ENCODE data around the gene CADPS.
A peak's percentile ranks its signal among the peaks of the same experiment; 100 is the strongest.

CADPS gene

GRCh38 chr3:62439176-62439813 is 435.9 kb downstream of the CADPS start:
- H3K9me3 ChIP-seq (replicated peaks in 1 of 11) = peaks cover 0 to 11% (median 10%) of the 10 kb centered on the region in 11 experiments; a peak in 14 of 22 replicates
- no peak overlapping the region for H3K27ac ChIP-seq

GRCh38 chr3:62436785-62437184 is 438.4 kb downstream of the CADPS start:
- no peak overlapping the region for H3K27ac ChIP-seq
- no peaks in the 10 kb centered on the region for H3K36me3 ChIP-seq
- TF ChIP-seq Cebpa-rat (IDR thresholded peaks at IDR 0.05) = no peak
- H4K20me1 ChIP-seq = no peaks in the 10 kb centered on the region
- H3K4me3 ChIP-seq = no peak overlapping the region
- peaks cover 0 to 13% (median 0%) of the 10 kb centered on the region in 10 experiments; a peak in 2 of 20 replicates for H3K4me1 ChIP-seq
- H3K27me3 ChIP-seq = no peaks in the 10 kb centered on the region
- H3K4me2 ChIP-seq = no peak overlapping the region
- H3K9ac ChIP-seq = no peak overlapping the region
- no peaks in the 10 kb centered on the region for H3K9me3 ChIP-seq (replicated peaks in 1 of 11)

More at GRCh38 chr3:62439176-62439813, 435.9 kb downstream of the CADPS start:
- Histone ChIP-seq H3K36me3 (no peaks in the 10 kb centered on the region), H3K4me2 (no peak overlapping the region), H3K9ac (no peak overlapping the region), H3K4me1 (peaks cover 0 to 13% (median 0%) of the 10 kb centered on the region in 10 experiments; a peak in 2 of 20 replicates), H3K4me3 (no peak overlapping the region), H3K27me3 (no peaks in the 10 kb centered on the region), H4K20me1 (no peaks in the 10 kb centered on the region)
- TF ChIP-seq Cebpa-rat (IDR thresholded peaks at IDR 0.05) = no peak

- H3K4me1 ChIP-seq = peaks cover 0 to 7% (median 0%) of the 10 kb centered on the region in 10 experiments; a peak in 2 of 20 replicates
- H3K4me2 ChIP-seq = no peak overlapping the region
- H3K4me3 ChIP-seq = no peak overlapping the region
- H3K27ac ChIP-seq = no peak overlapping the region
- H4K20me1 ChIP-seq = no peaks in the 10 kb centered on the region
- no peak for TF ChIP-seq Cebpa-rat (IDR thresholded peaks at IDR 0.05)
- no peaks in the 10 kb centered on the region for H3K9me3 ChIP-seq (replicated peaks in 1 of 11)
- H3K36me3 ChIP-seq = no peaks in the 10 kb centered on the region
- no peaks in the 10 kb centered on the region for H3K27me3 ChIP-seq
- H3K9ac ChIP-seq = no peak overlapping the region
Measured at GRCh38 chr3:62433396-62433795, 441.8 kb downstream of the CADPS start.

- Histone ChIP-seq H3K4me1 (peaks cover 0 to 50% (median 20%) of the 10 kb centered on the region in 10 experiments; a peak in 16 of 20 replicates), H3K27ac (no peak overlapping the region), H3K27me3 (no peaks in the 10 kb centered on the region), H4K20me1 (no peaks in the 10 kb centered on the region), H3K4me3 (no peak overlapping the region), H3K9ac (no peak overlapping the region), H3K4me2 (peak overlapping the region in 2 of 11 experiments; percentile 25 to 60; a peak in 4 of 22 replicates), H3K36me3 (no peaks in the 10 kb centered on the region), H3K9me3 (replicated peaks in 1 of 11) (peaks cover 0 to 11% (median 0%) of the 10 kb centered on the region in 11 experiments; a peak in 3 of 22 replicates)
- no peak for TF ChIP-seq Cebpa-rat (IDR thresholded peaks at IDR 0.05)
Measured at GRCh38 chr3:62421207-62421606, 454.0 kb downstream of the CADPS start.

- no peak for TF ChIP-seq Cebpa-rat (IDR thresholded peaks at IDR 0.05)
- Histone ChIP-seq H3K9ac (peak overlapping the region in 2 of 11 experiments; percentile 37 to 45; a peak in 2 of 22 replicates), H3K27ac (peak overlapping the region in 2 of 11 experiments; percentile 39 to 62; a peak in 1 of 22 replicates), H4K20me1 (no peaks in the 10 kb centered on the region), H3K4me3 (no peak overlapping the region), H3K9me3 (replicated peaks in 1 of 11) (peaks cover 0 to 19% (median 10%) of the 10 kb centered on the region in 11 experiments; a peak in 13 of 22 replicates), H3K4me2 (peak overlapping the region; percentile 45 to 89 (median 75); a peak in 20 of 22 replicates), H3K27me3 (no peaks in the 10 kb centered on the region), H3K4me1 (peaks cover 17 to 75% (median 46%) of the 10 kb centered on the region in 10 experiments), H3K36me3 (no peaks in the 10 kb centered on the region)
Measured at GRCh38 chr3:62416144-62416543, 459.1 kb downstream of the CADPS start.

- H3K27me3 ChIP-seq = no peaks in the 10 kb centered on the region
- peak overlapping the region in 1 of 10 experiments; percentile 34; a peak in 2 of 20 replicates for H3K4me3 ChIP-seq
- H3K4me2 ChIP-seq = peak overlapping the region; percentile 45 to 89 (median 75)
Measured at GRCh38 chr3:62415312-62415801, 459.9 kb downstream of the CADPS start.

GRCh38 chr3:62414786-62415185 is 460.4 kb downstream of the CADPS start:
- Histone ChIP-seq H3K36me3 (no peaks in the 10 kb centered on the region), H3K9me3 (replicated peaks in 1 of 11) (peaks cover 0 to 19% (median 10%) of the 10 kb centered on the region in 11 experiments; a peak in 13 of 22 replicates), H3K9ac (peak overlapping the region in 2 of 11 experiments; percentile 37 to 45; a peak in 3 of 22 replicates), H3K4me3 (no peak overlapping the region), H4K20me1 (no peaks in the 10 kb centered on the region), H3K27ac (peak overlapping the region in 4 of 11 experiments; percentile 40 to 59 (median 49); a peak in 6 of 22 replicates), H3K27me3 (no peaks in the 10 kb centered on the region), H3K4me1 (peaks cover 24 to 62% (median 41%) of the 10 kb centered on the region in 10 experiments), H3K4me2 (peak overlapping the region in 9 of 11 experiments; percentile 53 to 89 (median 76); a peak in 18 of 22 replicates)
- TF ChIP-seq Cebpa-rat (IDR thresholded peaks at IDR 0.05) = no peak

More at GRCh38 chr3:62415312-62415801, 459.9 kb downstream of the CADPS start:
- Histone ChIP-seq H3K9me3 (replicated peaks in 1 of 11) (peaks cover 0 to 19% (median 10%) of the 10 kb centered on the region in 11 experiments; a peak in 13 of 22 replicates), H3K9ac (peak overlapping the region in 6 of 11 experiments; percentile 15 to 55 (median 34); a peak in 8 of 22 replicates), H3K36me3 (no peaks in the 10 kb centered on the region), H4K20me1 (no peaks in the 10 kb centered on the region), H3K4me1 (peaks cover 24 to 68% (median 43%) of the 10 kb centered on the region in 10 experiments), H3K27ac (peak overlapping the region in 3 of 11 experiments; percentile 34 to 62 (median 59); a peak in 5 of 22 replicates)
- TF ChIP-seq Cebpa-rat (IDR thresholded peaks at IDR 0.05) = no peak

- Histone ChIP-seq H3K27me3 (no peaks in the 10 kb centered on the region), H3K27ac (0 out of 22 replicates have a peak overlapping the region, but pooled peaks of 1 of the 11 experiments have one; percentile 48), H4K20me1 (no peaks in the 10 kb centered on the region), H3K4me2 (peak overlapping the region in 7 of 11 experiments; percentile 53 to 89 (median 79); a peak in 10 of 22 replicates), H3K4me1 (peaks cover 24 to 58% (median 41%) of the 10 kb centered on the region in 10 experiments), H3K9me3 (replicated peaks in 1 of 11) (peaks cover 0 to 19% (median 10%) of the 10 kb centered on the region in 11 experiments; a peak in 13 of 22 replicates), H3K9ac (no peak overlapping the region), H3K36me3 (no peaks in the 10 kb centered on the region), H3K4me3 (no peak overlapping the region)
- no peak for TF ChIP-seq Cebpa-rat (IDR thresholded peaks at IDR 0.05)
Measured at GRCh38 chr3:62413687-62414086, 461.5 kb downstream of the CADPS start.

GRCh38 chr3:62406945-62407344 is 468.3 kb downstream of the CADPS start:
- H3K4me2 ChIP-seq = no peak overlapping the region
- H3K27me3 ChIP-seq = no peaks in the 10 kb centered on the region
- peaks cover 0 to 15% (median 7%) of the 10 kb centered on the region in 10 experiments; a peak in 12 of 20 replicates for H3K4me1 ChIP-seq
- H3K9me3 ChIP-seq (replicated peaks in 1 of 11) = peaks cover 0 to 6% (median 0%) of the 10 kb centered on the region in 11 experiments; a peak in 4 of 22 replicates
- H3K4me3 ChIP-seq = no peak overlapping the region
- no peak overlapping the region for H3K27ac ChIP-seq
- H4K20me1 ChIP-seq = no peaks in the 10 kb centered on the region
- H3K9ac ChIP-seq = no peak overlapping the region
- H3K36me3 ChIP-seq = no peaks in the 10 kb centered on the region
- TF ChIP-seq Cebpa-rat (IDR thresholded peaks at IDR 0.05) = no peak
